Activated CD8-positive, alpha-beta memory T cell treated with anti-CD3 and anti-CD28 coated beads for 24 hours (primary cell): ENCODE data around the gene MOSPD3.
A peak's percentile ranks its signal among the peaks of the same experiment; 100 is the strongest.
"Not testable (repeated sequence)": the region's sequence is repeated elsewhere in the genome, so short reads cannot be mapped to it uniquely, and the experiment has no call there.

Experiments
- DNase-seq: peaks from one replicate; pipeline ENCODE4 v3.0.0-alpha.2; 2020

Gene MOSPD3, protein sequence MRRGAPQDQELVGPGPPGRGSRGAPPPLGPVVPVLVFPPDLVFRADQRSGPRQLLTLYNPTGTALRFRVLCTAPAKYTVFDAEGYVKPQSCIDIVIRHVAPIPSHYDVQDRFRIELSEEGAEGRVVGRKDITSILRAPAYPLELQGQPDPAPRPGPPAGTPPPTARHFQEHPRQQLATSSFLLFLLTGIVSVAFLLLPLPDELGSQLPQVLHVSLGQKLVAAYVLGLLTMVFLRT

DNA sequence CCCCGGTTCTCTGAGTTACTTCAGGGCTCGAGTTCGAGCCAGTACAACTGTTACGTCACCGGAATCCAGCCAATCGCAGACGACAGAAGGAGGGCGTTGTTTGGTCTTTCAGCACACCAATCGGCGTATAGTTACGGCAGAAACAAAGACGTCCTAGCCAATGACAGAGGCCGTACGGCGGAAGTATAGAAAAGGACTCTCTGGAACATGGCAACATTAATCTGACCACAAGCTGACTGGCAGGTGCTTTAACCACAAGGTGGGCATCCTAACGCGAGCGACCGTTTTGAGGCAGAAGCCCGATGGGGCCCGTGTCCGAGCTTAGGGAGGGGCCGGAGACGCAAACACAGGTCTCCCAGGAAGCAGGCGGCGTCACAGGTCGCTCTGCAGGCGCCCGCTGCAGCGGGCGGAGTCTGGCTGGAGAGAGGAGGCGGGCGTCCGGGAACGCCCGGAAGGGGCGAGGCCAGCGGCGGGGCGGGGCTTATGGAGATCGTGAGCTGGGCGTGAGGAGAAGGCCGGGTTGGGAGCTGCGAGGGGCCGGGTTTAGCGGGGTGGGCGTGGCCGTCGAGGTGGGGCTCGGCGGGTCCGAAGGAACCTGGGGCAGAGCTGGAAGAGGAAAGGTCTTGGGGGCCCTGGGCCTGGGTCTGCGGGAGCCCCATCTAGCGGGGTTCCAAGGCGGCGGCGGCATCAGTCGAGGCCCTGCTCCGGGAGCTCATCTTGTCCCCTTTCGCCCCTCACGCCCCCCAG lies at the start of gene MOSPD3:
Gene MOSPD3 (plus strand): TSS at position 558 of the 747 bp plus-strand sequence. CDS start 252 bp downstream, outside the sequence.
- DNase-seq, result peak; percentile 99

DNA sequence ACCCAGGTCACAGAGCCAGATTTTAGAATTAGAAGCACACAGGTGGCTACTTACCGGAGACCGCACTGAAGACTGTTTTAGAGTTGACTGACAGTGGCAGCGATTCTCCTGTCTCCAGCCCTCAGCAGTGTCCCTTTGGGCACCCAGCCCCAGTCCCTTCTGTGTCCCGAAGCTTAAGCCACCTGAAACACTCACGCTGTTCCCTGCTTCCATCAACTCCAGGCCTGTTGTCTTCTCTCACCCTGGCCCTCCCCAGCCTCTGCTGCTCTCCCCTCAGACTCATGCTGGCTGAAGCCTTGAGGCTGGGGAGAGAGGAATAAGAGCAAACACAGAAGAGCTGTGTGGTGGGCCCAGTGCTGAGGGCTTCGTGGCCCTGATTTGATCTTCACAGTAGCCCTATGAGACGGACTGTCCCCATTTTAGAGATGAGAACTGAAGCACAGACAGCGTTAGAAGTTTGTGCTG lies 49.2 kb upstream of the MOSPD3 start:
- no peak for DNase-seq

DNA sequence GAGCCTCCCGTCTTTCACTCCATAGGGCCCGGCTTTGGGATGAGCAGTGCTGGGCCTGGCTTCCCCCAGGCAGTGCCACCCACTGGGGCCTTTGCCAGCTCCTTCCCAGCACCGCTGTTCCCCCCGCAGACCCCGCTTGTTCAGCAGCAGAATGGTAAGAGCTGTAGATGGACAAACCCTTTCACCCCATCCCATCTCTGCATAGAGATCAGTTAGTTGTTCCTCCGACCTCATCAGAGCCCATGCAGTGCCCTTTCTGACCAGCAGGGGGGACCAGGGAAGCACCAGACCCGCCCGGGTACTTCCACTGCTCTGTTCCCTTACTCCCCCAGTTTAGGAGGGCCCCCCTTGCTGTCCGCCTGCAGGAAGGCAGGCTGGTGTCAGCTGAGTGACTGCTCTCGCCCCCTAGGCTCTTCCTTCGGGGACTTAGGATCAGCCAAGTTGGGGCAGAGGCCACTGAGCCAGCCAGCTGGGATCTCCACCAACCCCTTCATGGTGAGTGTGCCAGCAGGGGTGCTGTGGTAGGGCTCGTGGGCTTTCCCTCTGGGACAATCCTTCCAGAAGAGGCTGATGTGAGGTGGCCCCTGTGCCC lies 48.4 kb upstream of the MOSPD3 start:
- peak; percentile 95 for DNase-seq

DNA sequence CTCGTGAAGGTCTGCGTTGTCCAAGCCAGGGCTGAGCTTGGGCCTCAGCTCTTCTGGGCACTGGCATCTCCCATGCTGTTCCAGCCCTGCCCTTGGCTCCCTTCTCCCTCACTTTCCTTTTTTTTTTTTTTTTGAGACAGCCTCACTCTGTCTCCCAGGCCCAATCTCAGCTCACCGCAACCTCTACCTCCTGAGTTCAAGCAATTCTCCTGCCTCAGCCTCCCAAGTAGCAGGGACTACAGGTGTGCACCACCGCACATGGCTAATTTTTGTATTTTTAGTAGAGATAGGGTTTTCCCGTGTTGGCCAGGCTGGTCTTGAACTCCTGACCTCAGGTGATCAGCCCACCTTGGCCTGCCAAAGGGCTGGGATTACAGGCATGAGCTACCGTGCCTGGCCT lies 47.9 kb upstream of the MOSPD3 start:
- DNase-seq, result not testable (repeated sequence)

DNA sequence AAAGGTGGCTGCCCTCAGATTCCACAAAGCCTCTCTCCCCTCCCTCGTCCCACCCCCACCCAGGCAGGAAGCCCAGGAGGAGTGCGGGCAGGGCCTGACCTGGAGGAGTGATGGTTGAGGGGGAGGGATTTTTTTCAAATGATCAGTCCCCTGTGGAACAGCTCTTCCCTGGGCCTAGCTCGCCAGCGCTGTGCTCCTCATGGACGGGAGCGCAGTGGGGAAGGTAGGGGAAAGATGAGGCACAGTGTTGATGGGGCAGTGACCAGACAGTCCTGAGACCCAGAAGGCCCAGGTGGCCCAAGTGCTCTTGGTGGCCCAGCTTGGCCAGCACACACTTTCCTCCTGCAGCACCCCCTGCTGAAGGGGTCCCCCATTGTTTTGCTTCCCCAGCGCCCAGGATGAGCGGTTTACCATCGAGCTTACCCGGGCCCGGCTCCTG lies 47.2 kb upstream of the MOSPD3 start:
- DNase-seq, result no peak

DNA sequence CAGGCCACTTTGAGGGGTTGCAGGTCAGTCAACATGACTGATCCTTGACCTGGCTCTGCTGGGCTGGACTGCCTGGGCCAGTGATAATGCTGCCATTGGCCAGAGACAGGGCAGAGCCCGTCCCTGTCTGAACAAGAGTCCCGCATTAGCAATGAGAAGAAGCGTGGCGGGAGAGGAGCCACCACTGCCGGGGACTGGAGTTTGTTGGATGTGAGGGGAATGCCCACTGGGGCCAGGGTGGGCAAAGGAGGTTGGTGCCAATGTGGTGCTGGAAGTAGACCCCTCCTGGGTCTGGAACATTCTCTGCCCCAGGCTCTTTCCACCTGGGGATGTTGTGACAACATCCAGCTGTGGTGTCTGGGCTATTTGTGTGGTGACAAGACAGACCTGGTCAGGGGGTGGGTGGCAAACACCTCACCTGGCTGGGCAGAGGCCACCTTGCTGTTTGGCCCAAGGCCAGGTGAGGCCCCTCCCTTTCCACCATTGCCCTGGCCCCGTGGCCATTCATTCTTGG lies 46.3 kb upstream of the MOSPD3 start:
- DNase-seq, result no peak

DNA sequence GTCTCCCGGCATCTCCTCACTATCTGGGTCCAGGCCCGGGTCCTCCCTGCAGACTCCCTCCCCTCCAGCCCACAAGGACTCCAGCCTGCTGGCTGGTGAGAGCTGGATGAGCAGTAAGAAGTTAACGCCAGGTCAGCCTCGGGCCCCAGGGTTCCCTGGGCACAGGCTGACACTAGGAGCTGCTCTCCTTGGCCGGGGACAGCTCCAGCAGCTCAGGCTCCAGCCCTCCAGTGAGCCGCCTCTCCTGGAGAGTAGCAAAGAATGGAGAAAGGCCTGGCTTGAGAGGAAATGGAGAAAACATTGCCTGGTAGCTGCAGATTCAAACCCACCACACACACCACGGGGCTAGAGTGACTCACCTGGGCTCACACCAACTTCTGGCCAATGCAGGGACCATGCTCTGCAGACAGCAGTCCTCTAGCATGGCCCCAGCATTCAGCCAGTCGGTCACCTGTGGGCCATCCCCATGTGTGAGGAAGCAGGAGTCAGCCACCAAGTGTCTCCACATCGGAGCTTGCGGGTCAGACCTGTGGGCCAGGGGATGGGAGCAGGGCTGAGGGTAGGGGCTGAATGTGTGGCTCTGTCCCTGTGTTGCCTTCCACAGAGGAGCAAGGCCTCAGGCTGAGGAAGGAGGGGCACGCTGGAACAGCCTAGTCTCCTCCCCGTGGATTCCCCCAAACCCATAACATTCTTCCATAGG lies 45.2 kb upstream of the MOSPD3 start:
- DNase-seq, result no peak

DNA sequence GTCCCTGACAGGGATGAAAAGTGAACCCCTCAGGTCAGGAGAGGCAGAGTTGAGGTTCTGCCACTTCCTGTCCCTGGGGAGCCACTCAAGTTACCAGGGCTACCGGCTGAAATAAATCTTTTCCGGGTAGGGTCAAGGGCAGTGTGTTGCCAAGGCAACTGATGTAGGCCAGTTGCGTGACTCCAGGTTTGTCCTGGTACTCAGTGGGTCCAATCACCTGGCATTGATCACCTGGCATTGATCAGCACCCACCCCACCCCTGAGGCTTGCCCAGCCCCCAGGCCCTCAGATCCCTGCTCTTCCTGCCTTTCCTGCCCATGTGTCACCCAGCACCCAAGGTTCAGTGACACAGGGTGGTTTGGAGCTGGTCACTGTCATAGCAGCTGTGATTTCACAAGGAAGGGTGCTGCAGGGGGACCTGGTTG lies 44.6 kb upstream of the MOSPD3 start:
- DNase-seq, result no peak

DNA sequence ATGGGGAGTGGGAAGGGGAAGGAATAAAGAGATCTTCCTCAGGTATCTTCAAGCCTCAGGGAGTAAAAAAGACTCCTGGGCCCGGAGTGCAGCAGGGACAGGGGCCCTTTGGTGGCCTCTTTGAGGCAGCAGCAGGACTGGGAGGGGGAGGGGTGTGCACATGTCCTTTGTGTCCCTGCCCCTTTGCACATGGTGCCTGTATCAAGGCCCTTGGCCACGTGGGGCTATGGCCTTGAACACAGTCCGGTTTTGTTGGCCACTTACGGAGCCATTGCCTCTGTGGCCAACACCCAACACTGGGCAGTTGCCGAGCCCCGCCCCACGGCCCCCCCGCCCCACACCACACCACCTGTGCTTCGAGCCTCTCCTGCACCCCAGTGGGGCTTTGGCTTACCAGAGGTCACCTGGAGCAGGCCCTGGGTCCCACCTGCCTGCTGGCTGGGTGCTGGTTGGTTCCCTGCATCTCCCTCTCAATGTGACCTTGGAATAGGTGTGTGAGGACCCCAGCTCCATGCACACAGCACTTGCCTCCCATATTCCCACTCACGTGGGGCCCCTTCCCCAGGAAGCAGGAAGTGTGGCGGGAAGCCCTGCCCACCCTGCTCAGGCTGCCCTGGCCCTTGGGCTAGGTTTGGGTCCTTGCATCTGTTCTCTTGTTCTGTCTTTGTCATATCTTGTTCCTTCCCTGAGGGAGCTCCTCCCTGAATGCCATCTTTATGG lies 44.0 kb upstream of the MOSPD3 start:
- no peak for DNase-seq

DNA sequence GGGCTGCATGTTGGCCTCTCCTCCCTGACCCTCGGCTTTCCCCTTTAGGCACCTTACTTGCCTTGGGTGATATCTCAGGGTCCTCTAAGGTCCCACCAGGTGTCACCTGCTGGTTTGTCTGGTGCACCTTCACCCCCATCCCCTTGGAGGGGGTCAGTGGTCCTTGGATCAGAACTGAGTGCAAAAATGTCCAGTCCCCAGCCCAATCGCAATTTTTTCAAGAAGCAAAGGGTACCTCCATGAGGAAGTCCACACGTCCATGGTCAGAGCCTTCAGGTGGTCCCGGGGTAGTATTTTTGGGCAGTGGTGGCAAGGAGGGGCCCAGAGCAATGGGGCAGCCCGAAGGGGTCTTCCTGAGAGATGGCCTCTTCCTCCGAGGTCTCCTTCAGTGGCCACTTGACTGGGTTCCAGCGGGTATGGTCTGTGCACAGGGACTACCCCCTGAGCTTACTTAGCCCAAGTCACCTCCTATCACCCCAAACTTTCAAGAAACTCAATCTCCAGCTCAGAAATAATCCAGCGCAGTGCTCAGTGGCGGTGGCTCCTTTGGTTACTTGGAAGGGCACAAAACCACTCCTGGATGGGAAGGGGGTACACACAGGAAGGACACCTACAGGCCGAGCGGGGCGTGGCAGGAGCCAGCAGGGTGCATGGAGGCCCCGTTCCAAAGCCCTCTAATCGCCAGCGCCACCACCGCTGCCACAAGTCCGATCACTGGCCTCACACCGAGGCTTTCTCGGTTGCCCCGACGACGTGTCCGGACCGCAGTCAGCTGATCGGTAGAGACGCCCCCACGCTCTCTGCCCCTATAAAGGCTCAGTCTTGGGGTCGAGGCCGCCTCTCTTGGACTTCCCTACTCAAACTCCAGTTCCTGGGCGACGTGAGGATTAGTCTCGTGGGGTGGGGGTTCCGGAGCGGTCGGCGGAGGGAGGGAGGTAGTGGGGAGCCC lies 43.2 kb upstream of the MOSPD3 start:
- DNase-seq, result peak; percentile 80

DNA sequence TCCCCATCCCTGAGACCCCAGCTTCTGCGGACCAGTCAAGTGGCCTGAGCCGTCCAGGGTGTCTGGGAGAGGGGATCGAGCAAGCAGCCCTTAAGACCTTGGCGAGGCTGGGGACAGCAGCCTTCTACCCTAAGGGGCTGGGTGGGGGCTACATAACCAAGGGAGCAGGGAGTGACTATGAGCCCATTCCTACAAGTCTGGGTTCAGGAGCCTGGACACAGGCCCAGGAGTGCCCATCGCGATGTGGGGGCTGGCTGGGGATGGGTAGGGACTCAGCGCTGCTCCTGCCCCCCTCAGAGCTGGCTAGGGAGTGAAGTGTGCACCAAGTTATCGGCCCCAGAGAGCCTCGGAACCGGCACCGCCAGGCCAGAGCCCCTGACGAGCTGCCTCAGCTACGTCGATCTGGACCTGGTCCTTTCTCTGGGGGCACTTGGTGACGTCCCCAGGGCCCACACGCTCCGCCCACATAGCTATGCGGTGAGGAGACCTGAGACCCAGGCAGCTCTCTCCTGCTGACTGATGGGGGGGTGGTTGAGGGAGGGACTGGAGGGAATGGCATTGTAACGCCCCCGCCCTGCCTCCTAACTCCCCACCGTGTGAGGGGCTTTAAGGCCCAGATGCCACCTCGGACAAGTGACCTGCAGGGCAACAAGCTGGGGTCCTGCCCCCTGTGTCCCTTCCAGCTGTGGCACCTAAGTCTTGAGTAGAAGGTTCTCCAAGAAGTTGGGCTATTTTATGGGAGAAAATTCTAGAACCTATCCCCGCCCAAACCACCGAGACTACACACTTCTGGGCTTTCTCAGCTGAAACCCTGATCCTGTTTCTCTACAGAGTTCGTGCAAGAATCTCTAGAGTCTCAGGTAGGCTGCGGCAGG lies 41.1 kb upstream of the MOSPD3 start:
- DNase-seq, result no peak

DNA sequence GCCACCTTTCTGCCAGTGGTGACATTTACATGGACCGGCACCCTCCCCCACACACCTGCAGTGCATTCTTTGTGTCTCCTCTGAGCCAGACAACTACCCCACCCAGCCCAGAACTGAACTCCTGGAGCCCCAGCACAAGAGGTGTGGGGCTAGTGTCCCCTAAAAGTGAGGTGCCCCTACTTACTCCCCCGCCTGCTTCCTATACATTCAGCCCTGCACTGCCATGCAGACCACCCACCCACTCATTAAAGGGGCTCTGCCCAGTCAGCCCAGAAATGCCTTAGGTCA lies 40.6 kb upstream of the MOSPD3 start:
- DNase-seq, result no peak

DNA sequence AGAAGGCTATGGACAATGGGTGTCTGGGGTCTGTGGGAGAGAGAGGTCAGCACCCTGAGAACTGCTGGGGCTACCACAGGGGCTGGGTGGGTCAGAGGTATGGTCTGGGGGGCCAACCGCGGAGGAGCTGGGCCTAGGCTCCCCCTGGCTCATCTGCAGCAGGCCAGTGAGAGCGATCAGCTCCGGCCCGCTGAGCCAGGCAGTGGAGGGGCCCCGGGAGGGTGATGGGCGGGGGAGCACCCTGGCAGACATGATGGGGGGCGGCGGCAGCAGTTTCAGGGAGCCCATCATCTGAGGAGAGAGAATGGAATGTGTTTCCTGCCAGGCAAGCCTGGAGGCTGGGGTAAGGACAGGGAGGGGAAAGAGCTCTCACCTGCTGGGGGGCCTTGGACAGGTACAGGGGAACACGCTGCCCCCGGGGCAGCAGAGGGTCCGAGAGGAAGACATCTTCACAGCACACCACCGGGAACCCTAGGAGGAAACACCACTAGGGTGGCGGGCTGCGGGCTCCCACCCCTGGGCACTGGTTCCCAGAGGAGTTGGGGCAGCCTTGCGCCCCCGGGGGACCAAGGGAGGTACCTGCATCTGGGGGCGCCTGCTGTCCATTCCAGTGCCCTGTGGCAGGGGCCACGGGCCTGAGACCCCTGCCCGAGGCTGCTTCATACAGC lies 39.9 kb upstream of the MOSPD3 start:
- no peak for DNase-seq

DNA sequence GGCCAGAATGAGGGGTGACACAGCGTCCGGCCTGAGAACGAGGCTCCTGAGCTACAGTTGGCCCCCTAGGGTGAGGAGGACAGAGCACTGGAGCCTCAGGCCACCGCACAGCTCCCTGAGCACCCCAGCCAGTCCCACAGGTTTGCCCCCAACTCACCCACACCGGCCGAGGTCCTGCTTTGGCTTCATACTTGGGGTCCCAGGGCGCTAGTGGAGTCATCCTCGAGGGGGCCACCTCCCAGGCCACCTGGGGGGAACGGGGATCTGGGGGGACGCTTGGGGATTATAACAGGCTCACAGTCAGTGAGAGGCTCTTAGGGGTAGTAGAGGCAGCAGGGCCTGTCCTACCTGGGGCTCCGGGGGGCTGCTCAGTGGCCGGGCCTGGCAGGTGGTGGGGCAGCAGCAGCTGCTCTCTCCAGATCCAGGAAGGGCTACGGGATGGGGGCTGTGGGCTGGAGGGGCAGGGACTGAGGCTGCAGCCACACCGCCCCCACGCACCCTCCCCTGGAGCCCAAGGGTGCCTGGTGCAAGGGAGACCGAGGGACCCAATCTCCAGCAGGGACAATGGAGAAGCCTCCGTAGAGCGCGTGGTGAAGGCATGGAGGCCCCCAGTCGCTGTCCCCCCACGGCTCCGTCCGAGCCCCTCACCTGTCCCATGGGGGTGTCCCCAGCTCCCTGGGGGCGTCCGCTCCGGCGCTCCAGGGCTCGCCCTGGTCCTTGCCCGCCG lies 39.2 kb upstream of the MOSPD3 start:
- DNase-seq, result no peak

DNA sequence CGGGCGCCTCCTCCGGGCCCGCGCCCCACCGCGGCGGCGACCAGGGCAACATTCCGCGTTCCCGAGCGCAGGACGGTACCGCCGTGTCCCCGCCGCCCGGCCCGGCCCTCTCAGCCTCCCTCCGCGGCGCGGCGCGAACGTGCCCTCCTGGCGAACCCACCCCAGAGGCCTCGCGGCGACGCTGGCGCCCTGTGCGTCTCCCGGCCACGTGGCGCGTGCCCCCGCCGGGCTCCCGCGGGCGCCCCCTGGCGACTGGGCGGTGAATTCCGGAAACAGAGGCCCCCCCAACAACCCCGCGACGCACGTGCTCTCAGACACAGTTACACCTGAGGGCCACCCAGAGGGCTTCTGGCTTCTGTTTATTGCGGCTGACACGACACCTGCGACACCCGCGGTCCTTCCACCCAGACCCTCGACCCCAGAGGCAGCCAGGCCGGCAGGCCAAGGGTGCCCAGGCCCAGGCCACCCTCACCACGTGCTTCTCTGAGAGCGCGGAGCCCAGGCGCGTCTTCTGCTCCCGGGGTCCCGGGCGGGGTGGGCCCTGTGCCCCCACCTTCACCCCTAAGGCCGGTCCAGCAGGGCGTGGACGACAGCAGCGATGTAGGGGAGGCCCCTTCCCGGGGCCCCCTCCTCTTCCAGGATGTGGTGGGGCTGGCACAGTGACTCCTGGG lies 38.5 kb upstream of the MOSPD3 start, which contains the start of gene SAP25:
Gene SAP25 (minus strand): TSS at position 210 of the 671 bp plus-strand sequence. CDS start 158 bp downstream, at position 52.
- DNase-seq, result no peak

DNA sequence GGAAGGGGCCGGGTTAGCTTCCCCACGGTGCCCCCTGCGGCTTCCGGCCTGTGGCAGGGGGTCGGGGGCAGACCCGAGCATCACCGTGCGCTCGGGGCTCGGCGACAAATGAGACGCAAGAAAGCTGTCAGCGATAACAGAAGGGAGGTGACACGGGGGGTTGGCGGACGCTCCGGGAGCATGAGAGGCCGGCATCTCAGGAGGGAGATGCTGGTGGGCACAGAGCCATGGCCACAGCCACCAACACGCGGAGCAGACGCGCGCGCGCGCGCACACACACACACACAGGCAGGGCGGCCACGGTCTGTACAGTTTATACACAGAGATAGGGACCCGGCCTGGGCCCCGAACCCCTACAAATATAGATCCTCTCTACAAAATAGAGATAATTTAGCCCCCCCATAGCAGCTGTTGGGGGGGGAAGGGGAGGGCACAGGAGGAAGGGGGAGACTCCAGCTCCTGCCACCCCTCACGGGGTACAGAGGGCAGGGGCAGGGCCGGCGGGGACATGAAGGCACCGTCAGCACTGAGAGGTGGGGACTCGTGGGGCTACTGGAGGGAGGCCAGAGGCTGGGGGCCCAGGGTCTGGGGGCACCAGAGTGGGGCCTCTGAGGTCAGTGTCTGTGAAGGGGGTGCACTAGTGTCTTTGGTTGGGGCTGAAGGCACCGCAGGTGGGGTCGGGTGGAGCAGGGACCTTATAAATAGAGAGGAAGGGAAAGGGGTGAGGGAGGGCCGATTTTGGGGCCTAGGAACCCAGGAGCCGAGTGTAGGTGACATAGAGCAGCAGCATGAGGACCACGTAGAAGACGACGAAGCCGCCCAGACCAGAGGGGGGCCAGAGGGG lies 37.8 kb upstream of the MOSPD3 start:
- no peak for DNase-seq

DNA sequence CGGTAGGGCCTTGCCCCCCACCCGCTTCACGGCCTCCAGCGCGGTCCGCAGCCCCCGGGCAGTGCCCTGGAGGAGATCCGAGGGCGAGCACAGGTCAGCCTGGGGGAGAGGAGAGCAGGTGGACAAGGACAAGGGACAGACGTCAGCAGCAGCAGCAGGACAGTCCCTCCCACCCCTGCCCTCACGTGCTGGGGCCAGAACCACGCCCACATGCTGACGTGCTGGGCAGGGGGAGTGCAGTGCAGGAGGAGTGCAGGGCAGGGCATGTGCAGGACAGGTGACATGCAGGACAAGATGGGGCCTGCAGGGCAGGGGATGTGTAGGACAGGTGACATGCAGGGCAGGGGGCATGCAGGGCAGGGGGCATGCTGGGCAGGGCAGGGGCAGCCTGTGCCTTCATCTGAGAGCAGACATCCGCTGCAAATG lies 37.1 kb upstream of the MOSPD3 start:
- no peak for DNase-seq
